ELR (cell line): ENCODE results near the gene ITPRID2.

Experiments
- DNase-seq: peaks from one replicate; pipeline ENCODE4 v3.0.0-alpha.2; 2015; ENCODE audit warnings: low read depth

ITPRID2 gene

DNA sequence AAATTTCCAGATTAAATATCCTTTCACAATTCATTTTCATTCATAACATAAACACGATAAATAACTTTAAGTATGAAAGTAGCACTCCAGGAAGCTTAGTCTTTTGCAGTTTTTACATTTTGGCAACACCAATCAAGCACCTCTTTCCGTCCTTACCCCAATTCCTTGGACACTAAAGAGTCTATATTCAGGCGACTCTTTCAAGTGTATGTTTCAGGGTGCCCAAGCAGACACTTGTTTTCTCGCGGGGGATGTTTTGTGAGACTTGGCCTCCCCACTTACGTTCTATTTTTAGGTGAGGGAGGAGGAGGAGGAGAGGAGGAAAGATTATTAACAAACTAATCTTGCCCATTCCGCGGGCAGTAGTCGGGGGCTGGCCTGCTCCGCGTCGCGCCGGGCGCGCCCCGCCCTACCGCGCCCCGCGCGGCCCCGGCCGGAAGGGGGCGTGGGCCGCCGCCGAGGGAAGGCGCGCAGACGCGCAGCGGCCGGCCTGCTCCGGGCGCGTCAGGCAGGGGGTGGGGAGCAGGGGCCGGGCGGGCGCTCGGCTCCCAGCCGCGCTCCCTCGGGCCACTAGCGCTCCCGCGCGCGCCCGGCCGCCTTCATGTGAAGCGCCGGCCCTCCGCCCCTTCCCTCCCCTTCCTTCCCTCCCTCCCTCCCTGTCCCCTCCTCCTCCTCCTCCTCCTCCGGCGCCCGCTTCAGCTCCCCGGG lies at the start of gene ITPRID2:
ITPRID2 (plus strand) TSS at position 473 of the 708 bp plus-strand sequence. CDS start 337 bp downstream, outside the sequence.
- peak; percentile 91 for DNase-seq

DNA sequence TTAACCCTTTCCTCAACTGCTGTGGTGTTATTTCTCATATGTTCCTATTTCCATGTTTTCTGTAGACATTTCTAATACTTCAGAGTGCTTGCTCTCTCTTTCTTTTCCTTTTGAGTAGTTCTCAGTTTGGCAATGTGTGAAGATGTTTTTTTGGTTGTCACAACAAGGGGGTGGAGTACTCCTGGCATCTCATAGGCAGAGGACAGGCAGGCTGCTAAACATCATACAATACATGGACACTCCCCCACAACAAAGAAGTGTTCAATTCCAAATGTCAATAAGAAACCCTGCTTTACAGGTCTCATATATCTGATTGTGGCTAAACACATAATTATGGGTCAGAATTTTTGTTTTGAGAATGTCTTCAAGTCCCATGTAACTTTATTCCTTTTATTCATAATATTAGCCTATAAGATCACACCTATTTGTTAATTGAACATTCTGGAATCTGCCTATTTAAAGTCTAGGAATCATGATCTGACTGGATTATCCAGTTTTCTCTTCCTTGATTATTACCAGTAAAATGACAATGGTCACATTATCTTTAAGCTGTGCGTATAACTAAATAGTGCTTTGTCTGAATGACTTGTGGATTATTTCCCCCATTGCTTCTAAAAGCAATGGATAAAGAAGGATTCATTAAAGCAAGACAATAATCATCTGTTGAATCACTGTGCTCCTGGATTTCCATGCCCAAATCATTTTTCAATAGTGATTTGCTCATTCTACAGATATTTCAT lies 46.8 kb upstream of the ITPRID2 start:
- no peak for DNase-seq

GRCh38 chr2:181846399-181847197 lies 44.9 kb upstream of the ITPRID2 start:
- no peak for DNase-seq

DNA sequence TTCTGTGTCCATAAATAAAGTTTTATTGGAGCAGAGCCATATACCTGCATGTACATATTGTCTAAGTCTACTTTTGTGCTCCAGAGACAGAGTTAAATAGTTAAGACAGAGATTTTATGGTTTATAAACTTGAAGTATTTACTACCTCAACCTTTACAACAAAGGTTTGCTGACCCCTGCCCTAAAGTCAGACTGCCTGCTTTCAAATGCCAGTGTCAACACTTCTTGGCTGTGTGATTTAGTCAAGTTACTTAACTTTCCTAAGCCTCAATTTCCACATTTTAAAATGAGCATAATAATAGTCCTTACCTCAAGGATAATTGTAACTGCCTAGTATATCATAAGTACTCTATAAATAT lies 44.4 kb upstream of the ITPRID2 start:
- no peak for DNase-seq

DNA sequence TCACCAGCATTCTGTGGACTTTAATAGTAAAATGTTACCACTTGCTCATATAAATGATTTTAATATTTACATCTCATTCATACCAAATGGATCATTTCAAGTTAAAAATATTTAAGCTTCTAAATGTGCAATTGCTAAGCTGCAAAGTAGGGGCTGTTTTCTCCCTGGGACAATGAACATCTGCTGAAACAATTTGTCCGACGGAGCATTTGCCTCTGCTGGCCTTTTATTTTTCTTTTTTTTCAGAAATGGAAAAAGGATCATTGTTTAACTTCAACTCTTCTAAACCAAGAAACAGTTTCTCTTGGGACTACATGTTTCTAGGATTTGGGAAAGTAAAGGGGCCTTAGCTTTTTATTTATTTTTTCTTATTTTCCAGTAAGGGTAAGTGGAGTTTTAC lies 43.8 kb upstream of the ITPRID2 start:
- no peak for DNase-seq

DNA sequence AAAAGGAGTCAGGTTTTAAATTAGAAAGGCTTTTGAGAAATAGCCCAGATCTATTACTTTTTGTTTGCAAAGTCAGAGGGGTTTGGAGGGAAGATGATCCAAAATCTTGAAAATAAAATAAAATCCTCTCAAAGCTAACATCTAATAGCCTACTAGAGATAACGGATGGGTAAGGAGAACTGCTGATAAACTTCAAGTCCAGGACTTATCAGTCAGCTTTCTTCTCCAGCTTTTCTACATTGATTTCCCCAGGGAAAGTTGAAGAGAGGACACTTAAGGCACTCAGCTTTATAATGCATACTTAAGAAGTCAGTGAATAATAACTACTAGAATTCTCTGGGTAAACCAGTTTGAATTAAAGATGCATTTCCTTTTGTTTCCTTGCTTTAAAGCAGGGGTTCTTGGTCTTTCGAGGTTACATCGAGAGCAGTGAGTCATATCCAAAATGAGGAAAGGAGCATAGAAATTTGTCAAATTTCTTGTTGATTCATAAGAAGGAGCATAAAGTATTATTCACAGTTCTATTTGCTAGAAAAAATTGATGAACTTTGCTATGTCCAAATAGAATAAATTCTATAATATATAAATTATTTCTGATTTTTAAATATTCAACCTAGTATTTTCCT lies 43.2 kb upstream of the ITPRID2 start:
- peak; percentile 8 for DNase-seq

- no peak for DNase-seq
Observed at GRCh38 chr2:181849601-181850000, 41.9 kb upstream of the ITPRID2 start.

DNA sequence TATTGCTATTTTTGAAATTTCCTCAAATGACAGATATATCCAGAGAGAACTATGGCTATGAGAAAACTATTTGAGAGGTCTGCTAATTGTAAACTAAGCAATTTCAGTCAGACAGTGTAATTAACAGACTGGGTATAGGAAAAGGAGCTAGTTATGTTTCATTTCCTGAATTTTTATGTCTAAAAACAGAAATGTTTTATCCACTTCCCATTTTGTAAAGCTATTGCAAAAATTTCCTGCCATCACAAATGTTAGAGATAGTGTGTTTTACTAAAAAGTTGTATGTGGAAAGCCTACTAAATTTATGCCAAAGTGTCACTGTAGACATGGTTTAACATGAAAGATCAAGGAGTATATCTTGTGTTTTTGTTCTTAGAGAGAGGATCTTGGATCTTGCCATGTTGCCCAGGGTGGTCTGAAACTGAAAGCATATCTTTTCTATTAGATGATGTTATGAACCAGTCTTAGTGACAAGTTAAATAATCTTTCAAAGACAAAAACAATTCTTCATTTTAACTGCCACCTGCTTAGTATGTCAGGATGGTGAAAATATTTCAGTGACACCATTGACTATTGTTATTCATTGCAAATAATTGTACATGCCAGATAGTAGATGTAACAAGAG lies 40.5 kb upstream of the ITPRID2 start:
- DNase-seq = no peak

DNA sequence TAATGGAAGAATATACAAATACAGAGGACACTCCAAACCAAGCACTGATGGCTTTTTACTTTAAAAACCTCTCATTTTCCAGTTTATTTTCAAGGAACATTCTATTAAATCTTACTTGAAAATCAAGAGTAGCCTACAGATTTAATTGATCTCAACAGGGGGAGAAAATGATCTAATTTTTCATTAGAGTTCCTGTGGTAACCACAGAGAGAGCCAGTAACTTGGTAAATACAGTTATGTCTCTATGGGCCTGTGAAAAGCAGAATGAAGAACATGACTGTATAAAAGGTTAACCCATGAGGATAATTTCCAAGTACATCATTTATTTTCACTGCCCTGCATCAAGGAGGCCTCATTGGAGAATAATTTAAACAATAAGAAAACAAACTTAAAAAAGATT lies 39.8 kb upstream of the ITPRID2 start:
- DNase-seq = no peak

- no peak for DNase-seq
Observed at GRCh38 chr2:181853696-181854095, 37.8 kb upstream of the ITPRID2 start.

GRCh38 chr2:181857483-181857882 lies 34.0 kb upstream of the ITPRID2 start:
- DNase-seq = peak; percentile 74

DNA sequence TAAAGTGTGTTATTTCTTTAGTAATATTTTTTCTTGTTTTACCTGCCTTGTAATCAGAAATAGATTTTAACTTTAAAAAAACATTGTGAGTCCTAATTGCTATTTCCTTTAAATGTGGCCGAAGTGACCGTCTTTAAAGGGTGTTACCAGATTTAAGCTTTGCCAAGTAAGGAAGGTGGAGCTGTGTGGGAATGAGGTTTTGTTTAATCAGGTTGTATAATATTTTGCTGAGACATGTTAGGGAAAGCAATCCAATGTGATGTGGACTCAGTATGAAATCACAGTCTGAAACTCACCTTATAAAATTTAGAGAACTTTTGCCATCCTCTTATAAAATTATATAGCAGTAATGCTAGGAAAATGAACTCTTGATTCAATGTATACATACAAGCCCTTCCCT lies 32.9 kb upstream of the ITPRID2 start:
- no peak for DNase-seq

DNA sequence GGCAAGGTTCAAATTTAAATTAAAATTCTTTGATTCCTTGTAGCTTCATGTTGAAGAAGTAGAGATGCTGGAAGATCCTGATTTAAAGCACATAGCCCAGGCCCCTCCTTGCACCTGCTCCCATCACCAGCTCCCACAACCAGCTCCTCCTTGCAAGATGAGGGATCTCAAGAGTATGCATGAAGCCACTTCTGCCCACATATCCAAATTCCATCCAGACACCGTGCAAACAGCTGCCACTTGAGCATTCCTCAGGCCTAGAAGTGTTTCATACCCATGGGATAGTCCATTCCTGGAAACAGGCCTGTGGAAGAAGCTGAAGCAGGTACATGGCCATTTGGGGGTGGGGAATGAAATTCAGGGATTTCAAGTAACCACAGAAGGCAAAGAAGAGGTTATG lies 32.4 kb upstream of the ITPRID2 start:
- no peak for DNase-seq

DNA sequence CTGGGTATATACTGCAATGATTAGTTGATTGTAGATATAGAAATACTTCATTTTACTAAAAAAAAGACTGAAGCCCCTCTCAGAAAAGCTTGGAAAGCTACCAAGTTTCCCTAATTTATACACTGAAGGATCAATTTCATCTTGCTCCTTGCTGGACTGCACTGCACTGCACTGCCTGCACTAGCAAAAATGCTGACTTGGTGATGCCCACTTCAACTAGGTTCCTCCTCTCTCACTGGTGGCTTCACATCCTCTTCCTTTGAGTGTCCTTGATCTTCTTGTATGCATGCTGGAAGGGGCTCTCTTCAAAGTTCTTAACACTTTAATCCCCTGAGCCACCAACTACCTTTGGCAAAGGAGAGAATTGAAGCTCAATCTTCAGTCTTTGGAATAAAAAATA lies 31.7 kb upstream of the ITPRID2 start:
- no peak for DNase-seq

DNA sequence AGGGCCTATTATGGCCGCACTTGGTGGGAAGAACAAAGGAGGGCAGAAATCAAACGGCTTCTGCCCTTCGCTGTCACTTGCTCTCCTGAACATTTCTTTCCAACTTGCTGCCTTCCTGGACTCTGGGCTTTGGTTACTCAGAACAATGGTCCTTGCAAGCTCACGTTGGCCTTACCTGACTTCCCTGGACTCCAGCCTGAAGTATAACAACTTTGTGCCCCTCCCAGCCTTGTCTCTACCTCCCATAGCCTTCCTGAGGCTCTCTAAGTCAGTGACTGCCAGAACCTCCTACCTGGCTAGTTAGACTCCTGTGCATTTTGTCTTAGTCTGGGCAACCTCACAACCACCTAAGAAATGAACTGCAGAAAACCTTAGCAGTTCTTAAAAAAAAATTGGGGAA lies 30.2 kb upstream of the ITPRID2 start:
- no peak for DNase-seq

GRCh38 chr2:181862583-181863281 lies 28.8 kb upstream of the ITPRID2 start:
- no peak for DNase-seq

DNA sequence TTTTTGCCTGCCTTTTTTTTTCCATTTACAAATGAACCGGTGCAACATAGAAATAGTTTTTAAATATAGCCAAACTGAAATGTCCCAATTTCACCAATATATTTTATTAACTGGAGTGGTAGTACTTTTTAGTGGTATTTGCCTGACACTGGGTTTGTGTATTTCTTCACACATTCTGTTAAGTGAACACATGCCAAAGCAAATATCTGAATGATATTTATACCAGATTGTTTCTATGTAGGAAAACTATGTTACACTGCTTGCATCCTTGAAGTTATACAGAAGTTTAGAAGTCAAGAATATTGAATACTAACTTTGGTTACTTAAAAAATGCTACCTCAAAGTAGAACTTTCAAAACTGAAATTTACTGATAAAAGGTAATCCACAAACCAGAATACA lies 19.4 kb upstream of the ITPRID2 start:
- DNase-seq = no peak

DNA sequence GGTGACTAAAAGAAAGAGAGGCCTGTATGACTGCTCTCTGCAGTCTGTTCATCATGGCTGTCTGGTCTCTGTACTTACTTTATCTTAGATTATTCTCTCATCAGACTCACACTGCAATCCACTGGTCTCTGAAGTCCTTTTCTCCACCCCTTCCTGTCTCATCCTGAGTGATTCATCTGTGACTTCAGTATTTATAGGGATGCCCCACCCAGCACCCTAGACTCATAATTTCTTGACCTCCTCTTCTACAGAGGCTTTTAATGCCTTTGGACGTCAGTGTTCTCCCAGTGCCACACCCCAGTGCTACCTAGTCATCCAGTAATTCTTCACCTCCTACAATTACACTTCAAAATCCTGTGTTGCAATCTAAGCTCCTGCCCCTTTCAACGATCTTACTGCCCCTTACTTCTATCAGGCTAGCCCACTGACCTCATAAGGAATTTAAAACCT lies 14.9 kb upstream of the ITPRID2 start:
- DNase-seq = peak; percentile 88

GRCh38 chr2:181877181-181877664 lies 14.3 kb upstream of the ITPRID2 start:
- no peak for DNase-seq

- DNase-seq = no peak
Observed at GRCh38 chr2:181878448-181878847, 13.1 kb upstream of the ITPRID2 start.

DNA sequence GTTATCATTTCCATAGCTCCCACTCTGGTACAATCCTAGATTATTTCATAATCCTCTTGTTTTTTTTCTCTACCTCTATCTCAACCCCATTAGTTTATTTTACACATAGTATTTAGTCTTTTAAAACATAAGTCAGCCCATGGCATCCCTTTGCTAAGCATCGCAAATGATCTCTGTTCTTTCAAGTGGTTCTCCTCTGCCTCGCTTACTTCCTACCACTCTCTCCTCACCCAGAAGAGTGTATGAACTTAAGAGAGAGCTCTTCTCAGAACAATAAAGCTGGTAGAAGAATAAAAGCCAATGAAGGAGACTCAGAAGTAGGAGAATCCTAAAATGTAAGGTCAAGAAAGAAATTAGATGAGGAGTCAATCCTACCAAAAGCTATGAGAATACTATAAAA lies 12.2 kb upstream of the ITPRID2 start:
- DNase-seq = no peak
